Measurements from ENCODE around the gene NUP58. TPM values are rescaled to one million over a fixed set of nuclear protein-coding genes. Genes with fewer than 3 reads are reported as not detected.

Gene NUP58
- total RNA-seq, 2 experiments from 2014 or later: 85.6 to 91.0 TPM

DNA sequence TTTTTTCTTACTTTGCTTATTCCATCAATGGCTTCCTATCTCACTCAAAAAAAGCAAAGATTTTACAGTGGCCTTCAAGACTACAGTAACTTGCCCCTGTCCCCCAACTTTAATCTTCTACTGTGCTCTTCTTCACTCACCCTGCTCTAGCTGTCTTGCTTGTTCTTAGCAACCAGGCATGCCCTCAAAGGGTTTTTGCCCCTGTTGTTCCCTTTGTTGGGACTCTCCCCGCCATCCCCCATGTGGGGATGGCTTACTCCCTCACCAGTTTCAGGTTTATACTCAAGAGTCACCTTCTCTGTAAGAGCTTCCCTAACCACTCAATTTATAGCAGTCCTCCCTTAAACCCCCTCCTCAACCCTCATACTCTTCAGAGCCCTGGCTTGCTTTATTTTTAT, 19.5 kb upstream of the NUP58 start:
- ChIA-PET CTCF (interaction anchor here (0.9 kb wide), 1 partner anchor 48 kb away, joined by 3 read pairs; no protein-coding TSS in a partner anchor), POLR2A (interaction anchor here (1.0 to 2.4 kb wide), 2 partner anchors 19 to 20 kb away, joined by 3 to 15 read pairs; partner anchors contain the start of gene NUP58)
- H3K27me3 Mint-ChIP-seq (ENCODE audit: low read depth): no peaks in the 10 kb centered on the region
- peaks cover 30% of the 10 kb centered on the region for H3K36me3 Mint-ChIP-seq (ENCODE audit: low read depth)
- H3K4me3 Mint-ChIP-seq: peak overlapping the region; percentile 1
- peak; percentile 11 for ATAC-seq
- peaks cover 59% of the 10 kb centered on the region for H3K4me1 Mint-ChIP-seq (ENCODE audit: low read depth)
- peak overlapping the region; percentile 81 for H3K27ac Mint-ChIP-seq
- H3K9me3 Mint-ChIP-seq (ENCODE audit: insufficient read depth): no peaks in the 10 kb centered on the region
- no peak for DNase-seq

DNA sequence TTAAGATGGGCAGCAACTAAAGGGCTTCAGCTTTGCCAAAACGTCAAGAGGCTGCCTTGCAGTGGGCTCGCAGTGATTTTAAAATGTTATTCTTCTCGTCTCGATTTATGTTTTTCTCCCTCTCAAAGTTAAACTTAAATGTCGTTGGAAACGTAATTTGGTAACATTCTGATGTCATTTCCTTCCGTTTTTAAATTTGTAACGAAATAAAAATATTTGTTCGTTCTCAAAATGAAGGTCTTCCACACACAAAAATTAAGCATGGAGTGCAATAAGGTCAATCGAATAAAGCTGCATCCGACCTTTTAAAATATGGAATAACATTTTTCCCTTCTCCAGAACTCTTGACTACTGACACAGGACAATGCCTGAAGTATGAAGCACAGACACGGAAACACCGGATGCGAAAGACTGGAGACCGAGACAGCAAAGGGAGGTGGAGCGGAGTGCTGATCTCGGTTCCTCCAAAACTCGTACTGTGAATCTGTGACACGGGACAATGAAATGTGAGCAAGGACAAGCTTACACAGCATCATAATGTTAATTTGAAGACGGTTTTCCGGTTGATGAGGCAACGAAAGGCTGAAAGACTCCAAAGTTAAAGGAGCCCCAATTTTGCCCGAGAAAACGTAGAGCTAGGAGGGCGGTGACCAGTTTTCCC, 15.0 kb upstream of the NUP58 start:
- peak; percentile 47 for ATAC-seq
- H3K9me3 Mint-ChIP-seq (ENCODE audit: insufficient read depth): no peaks in the 10 kb centered on the region
- CTCF ChIA-PET: interaction anchor here (0.7 to 3.8 kb wide), 13 partner anchors 9 to 1412 kb away, joined by 3 to 19 read pairs (median 4); partner anchors contain the start of gene NUP58
- peak overlapping the region; percentile 88 for H3K4me3 Mint-ChIP-seq
- peaks cover 13% of the 10 kb centered on the region for H3K27me3 Mint-ChIP-seq (ENCODE audit: low read depth)
- peak overlapping the region; percentile 95 for H3K27ac Mint-ChIP-seq
- POLR2A ChIA-PET: interaction anchor here (0.6 to 3.6 kb wide), 9 partner anchors 10 to 1971 kb away, joined by 3 to 34 read pairs (median 4); partner anchors contain the start of gene NUP58
- H3K36me3 Mint-ChIP-seq (ENCODE audit: low read depth): peaks cover 22% of the 10 kb centered on the region
- H3K4me1 Mint-ChIP-seq (ENCODE audit: low read depth): peaks cover 43% of the 10 kb centered on the region
- DNase-seq: peak; percentile 65

DNA sequence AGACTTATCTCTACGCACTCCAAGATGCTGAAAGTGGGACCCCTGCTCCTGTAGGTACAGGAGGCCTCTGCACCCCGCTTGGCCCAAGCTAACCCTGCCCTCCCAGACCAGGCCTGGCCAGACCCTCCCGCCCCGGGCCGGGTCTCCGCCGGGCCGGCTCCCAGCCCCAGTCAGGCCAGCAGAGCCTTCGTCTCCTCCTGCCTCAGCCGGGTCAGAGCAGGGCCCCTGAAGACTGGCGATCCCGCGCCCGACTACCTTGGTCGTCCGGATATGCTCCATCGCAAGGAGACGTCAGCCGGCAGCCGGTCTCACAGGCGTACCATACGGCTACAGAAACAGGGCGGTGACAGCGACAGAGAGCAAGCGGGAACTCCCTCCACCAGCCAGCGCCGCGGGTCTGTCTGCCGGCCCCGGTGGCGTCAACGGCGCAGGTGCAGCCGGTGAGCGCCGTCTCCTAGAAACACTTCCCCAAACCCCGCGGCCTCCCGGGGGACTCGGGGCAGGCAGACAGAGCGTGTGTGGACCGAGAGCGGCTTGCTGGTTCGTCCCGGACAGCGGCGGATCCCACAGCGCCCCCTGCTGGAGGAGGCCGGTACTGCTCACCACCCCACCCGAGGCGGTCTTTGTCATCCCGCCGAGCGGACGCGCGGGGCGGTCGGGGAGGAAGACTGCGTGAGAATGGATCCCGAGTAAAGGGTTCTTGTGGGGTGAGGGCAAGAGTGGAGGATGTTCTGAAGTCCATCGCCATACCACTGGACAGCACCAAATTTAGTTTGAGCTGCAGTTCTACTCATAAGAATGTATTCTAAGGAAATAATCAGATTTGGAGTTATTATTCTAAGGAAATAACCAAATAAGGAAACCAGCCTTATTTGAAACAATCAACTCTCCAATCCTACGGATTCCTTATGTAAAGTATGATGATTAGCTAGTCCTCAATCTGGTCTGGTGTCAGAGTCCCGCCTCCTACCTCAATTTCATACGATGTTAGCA, 14.2 kb upstream of the NUP58 start, which contains the start of gene MTMR6:
TSS of gene MTMR6 (minus strand) at position 520 of the 993 bp plus-strand sequence. CDS start at position 279, 241 bp downstream.
- H3K4me3 Mint-ChIP-seq: peak within 1 kb of the TSS; percentile 88
- CTCF ChIA-PET: interaction anchor here (0.6 to 3.8 kb wide), 16 partner anchors 8 to 53 kb away, joined by 3 to 19 read pairs (median 4); partner anchors contain the start of gene NUP58
- peaks cover 16% of the 10 kb centered on the region for H3K27me3 Mint-ChIP-seq (ENCODE audit: low read depth)
- H3K4me1 Mint-ChIP-seq (ENCODE audit: low read depth): peaks cover 38% of the 10 kb centered on the region
- DNase-seq: peak; percentile 95
- POLR2A ChIA-PET: interaction anchor here (0.5 to 3.6 kb wide), 8 partner anchors 12 to 899 kb away, joined by 3 to 34 read pairs (median 4); partner anchors contain the start of gene NUP58
- H3K36me3 Mint-ChIP-seq (ENCODE audit: low read depth): peaks cover 15% of the 10 kb centered on the region
- peak; percentile 92 for ATAC-seq
- H3K27ac Mint-ChIP-seq: peak within 1 kb of the TSS; percentile 95
- no peaks in the 10 kb centered on the region for H3K9me3 Mint-ChIP-seq (ENCODE audit: insufficient read depth)

DNA sequence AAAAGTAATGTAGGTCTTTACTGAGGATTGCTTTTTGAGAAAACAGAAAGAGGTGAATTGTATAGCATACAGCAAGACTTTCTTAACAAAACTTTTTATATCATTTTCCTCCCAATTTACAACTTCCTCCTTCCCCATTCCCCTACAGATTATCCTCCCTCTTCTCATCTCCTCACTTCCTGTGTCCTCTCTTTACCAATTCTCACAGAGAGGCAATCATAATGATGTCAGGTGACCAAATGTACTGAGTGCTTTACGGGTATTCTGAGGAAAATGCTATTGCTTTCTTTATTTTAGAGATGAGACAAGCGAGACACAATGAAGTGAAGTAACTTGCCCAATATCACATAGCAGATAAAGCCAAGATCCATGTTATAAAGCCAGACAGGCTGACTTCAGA, 12.5 kb upstream of the NUP58 start:
- peaks cover 5% of the 10 kb centered on the region for H3K36me3 Mint-ChIP-seq (ENCODE audit: low read depth)
- peaks cover 27% of the 10 kb centered on the region for H3K4me1 Mint-ChIP-seq (ENCODE audit: low read depth)
- POLR2A ChIA-PET: no interaction called here
- H3K27me3 Mint-ChIP-seq (ENCODE audit: low read depth): peaks cover 17% of the 10 kb centered on the region
- DNase-seq (no peak), ATAC-seq (no peak)
- no peaks in the 10 kb centered on the region for H3K9me3 Mint-ChIP-seq (ENCODE audit: insufficient read depth)
- no peak overlapping the region for H3K27ac Mint-ChIP-seq
- no peak overlapping the region for H3K4me3 Mint-ChIP-seq
- CTCF ChIA-PET: no interaction called here

DNA sequence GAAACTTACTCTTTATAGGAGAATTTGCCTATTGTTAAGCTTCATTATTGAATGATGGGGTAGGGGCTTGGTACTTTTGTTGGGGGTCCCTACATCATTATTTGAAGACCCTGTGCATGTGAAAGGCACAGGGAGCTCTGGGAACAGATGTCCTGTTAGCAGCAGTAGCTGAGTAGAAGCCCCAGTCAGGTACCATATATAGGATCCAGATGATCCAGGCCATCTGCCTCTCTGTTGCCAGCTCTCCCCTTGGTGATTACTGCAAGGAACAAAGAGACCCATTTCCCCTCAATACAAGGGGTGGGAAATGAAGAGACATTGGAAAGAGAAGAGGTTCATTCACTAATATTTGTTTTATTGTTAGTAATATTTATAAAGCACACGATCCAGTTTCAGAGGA, 9.7 kb upstream of the NUP58 start:
- POLR2A ChIA-PET: interaction anchor here (0.9 kb wide), 1 partner anchor 9 kb away, joined by 3 read pairs; no protein-coding TSS in a partner anchor
- Mint-ChIP-seq H3K27ac (no peak overlapping the region), H3K9me3 (ENCODE audit: insufficient read depth) (no peaks in the 10 kb centered on the region), H3K4me3 (no peak overlapping the region), H3K4me1 (ENCODE audit: low read depth) (peaks cover 11% of the 10 kb centered on the region), H3K36me3 (ENCODE audit: low read depth) (no peaks in the 10 kb centered on the region), H3K27me3 (ENCODE audit: low read depth) (peaks cover 30% of the 10 kb centered on the region)
- no peak for ATAC-seq
- DNase-seq: no peak
- CTCF ChIA-PET: interaction anchor here (1.2 kb wide), 1 partner anchor 9 kb away, joined by 4 read pairs; no protein-coding TSS in a partner anchor

DNA sequence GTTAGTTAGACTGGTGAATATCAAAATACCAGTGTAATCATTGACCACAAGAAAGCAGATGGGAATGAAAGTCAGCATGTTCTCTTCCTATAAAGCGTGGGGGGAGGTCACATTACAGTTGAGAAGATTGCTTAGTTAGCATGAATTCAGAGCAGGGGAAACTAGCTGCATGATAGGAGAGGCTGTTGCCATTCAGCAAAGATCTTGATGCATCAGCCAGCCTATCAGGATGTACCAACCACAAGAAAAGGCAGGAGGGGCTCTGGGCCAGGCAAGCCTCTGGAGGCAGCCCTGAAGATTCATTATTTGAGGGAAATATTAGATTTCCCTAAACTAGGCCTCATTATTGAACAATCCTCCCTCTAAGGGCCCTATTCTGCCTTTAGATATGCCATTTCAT, 9.1 kb upstream of the NUP58 start:
- no peaks in the 10 kb centered on the region for H3K36me3 Mint-ChIP-seq (ENCODE audit: low read depth)
- DNase-seq: peak; percentile 33
- POLR2A ChIA-PET: no interaction called here

DNA sequence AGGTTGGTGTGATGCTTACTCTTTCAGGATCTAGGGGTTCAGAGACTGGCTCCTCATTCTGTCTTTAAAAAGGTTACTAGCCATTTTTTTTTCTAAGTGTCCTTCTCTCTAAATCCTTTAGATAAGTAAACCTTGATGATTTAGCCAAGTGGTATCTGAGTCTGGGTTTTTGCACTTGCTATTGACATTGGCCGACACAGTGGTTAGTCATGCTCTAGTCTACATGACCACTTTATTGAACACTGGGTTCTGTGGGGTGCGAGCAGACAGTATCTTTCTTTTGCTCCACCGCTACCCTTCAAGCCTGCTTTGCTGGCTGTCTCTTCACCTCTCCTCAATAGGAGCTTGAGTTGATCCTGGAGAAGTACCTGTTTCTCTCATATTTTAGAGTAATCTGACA, 6.2 kb upstream of the NUP58 start:
- ChIA-PET CTCF (interaction anchor here (0.7 to 1.4 kb wide), 2 partner anchors 8 to 9 kb away, joined by 3 to 4 read pairs; no protein-coding TSS in a partner anchor), POLR2A (no interaction called here)
- DNase-seq: no peak
- ATAC-seq: no peak
- Mint-ChIP-seq H3K27me3 (ENCODE audit: low read depth) (peaks cover 32% of the 10 kb centered on the region), H3K4me1 (ENCODE audit: low read depth) (peaks cover 6% of the 10 kb centered on the region), H3K27ac (no peak overlapping the region), H3K4me3 (no peak overlapping the region), H3K36me3 (ENCODE audit: low read depth) (peaks cover 2% of the 10 kb centered on the region), H3K9me3 (ENCODE audit: insufficient read depth) (no peaks in the 10 kb centered on the region)

More for the DNA sequence above, 9.1 kb upstream of the NUP58 start:
- Mint-ChIP-seq H3K4me1 (ENCODE audit: low read depth) (peaks cover 11% of the 10 kb centered on the region), H3K27ac (no peak overlapping the region), H3K9me3 (ENCODE audit: insufficient read depth) (no peaks in the 10 kb centered on the region), H3K4me3 (no peak overlapping the region), H3K27me3 (ENCODE audit: low read depth) (peaks cover 33% of the 10 kb centered on the region)
- CTCF ChIA-PET: no interaction called here
- peak; percentile 54 for ATAC-seq

DNA sequence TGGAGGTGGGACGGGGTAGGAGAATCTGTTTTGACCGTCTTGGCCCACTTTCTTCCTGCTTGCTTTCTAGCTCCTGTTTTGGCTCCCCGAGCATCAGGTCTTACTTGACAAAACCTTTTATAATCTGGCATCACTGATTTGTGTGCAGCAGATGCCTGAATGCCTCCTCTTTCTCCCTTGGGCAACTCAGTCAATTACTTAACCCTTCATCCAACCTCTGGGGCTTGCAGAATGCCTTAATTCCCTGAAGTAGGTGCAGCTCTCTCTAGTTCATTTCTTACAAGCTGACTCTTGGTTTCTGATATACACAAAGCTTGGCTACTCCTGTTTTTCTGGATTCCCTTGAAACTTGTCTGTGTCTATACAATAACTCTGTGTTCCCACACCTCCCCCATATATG, 5.7 kb upstream of the NUP58 start:
- Mint-ChIP-seq H3K27ac (no peak overlapping the region), H3K4me3 (no peak overlapping the region), H3K27me3 (ENCODE audit: low read depth) (peaks cover 32% of the 10 kb centered on the region), H3K9me3 (ENCODE audit: insufficient read depth) (no peaks in the 10 kb centered on the region), H3K4me1 (ENCODE audit: low read depth) (peaks cover 11% of the 10 kb centered on the region), H3K36me3 (ENCODE audit: low read depth) (peaks cover 5% of the 10 kb centered on the region)
- DNase-seq (no peak), ATAC-seq (no peak)
- ChIA-PET POLR2A (no interaction called here), CTCF (interaction anchor here (0.7 to 1.4 kb wide), 2 partner anchors 9 to 10 kb away, joined by 3 to 4 read pairs; no protein-coding TSS in a partner anchor)

DNA sequence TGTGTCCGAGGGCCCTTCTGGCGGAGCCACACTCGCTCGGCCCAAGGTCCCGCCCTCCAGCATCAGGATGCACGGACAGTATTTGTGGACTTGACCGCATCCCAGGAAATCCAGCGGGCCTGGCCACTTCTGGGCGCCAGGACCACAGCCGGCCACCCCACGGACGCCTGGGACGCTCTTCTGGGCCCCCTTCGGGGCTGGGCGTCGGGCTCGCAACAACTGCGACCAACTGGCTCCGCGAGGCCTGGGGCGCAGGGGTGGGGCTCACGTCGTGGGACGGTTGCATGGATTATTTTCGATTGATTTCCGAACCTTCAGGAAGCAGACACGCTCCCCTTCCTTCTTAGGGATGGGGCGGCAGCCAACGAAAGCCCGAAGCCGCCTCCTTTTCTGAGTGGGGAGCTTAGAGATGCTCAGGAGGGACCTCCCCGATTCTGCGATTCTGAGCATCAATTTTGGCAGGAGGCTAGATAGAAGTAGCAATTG, 521 bp upstream of the NUP58 start:
- peaks cover 40% of the 10 kb centered on the region for H3K4me1 Mint-ChIP-seq (ENCODE audit: low read depth)
- no peaks in the 10 kb centered on the region for H3K9me3 Mint-ChIP-seq (ENCODE audit: insufficient read depth)
- H3K4me3 Mint-ChIP-seq: peak overlapping the region; percentile 96
- POLR2A ChIA-PET: interaction anchor here (0.7 to 3.9 kb wide), 6 partner anchors 10 to 42 kb away, joined by 3 to 34 read pairs (median 4); partner anchors contain the start of gene MTMR6
- DNase-seq: no peak
- peak overlapping the region; percentile 95 for H3K27ac Mint-ChIP-seq
- H3K36me3 Mint-ChIP-seq (ENCODE audit: low read depth): peaks cover 36% of the 10 kb centered on the region
- peak; percentile 56 for ATAC-seq
- CTCF ChIA-PET: interaction anchor here (1.6 to 2.0 kb wide), 2 partner anchors 9 to 14 kb away, joined by 4 to 19 read pairs; partner anchors contain the start of gene MTMR6
- peaks cover 13% of the 10 kb centered on the region for H3K27me3 Mint-ChIP-seq (ENCODE audit: low read depth)

DNA sequence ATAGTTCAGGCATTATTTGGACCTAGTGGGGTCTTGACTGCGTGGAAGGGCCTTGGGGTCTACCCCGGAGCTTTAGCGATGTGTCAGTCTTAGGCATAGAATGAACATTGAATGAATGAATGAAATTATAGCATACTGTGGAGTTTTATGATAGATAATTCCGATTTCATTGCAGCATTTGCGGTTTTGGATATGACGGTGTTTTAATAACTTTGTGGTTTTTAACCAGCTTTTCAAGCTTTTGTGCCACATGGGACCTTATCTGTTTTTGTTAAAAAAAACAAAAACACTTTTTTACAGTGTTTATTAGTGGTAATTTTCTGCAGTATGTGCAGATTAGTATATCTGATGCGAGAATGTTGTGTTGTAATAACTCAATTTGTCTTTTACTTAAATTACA, 696 bp downstream of the NUP58 start:
- DNase-seq: no peak
- no peak for ATAC-seq
- H3K4me1 Mint-ChIP-seq (ENCODE audit: low read depth): peaks cover 47% of the 10 kb centered on the region
- CTCF ChIA-PET: interaction anchor here (1.0 to 1.5 kb wide), 3 partner anchors 14 to 69 kb away, joined by 3 to 4 read pairs (median 3); no protein-coding TSS in a partner anchor
- peak overlapping the region; percentile 95 for H3K27ac Mint-ChIP-seq
- POLR2A ChIA-PET: interaction anchor here (0.6 to 3.9 kb wide), 6 partner anchors 9 to 182 kb away, joined by 3 to 34 read pairs (median 5); partner anchors contain the start of gene MTMR6
- no peaks in the 10 kb centered on the region for H3K9me3 Mint-ChIP-seq (ENCODE audit: insufficient read depth)
- peaks cover 41% of the 10 kb centered on the region for H3K36me3 Mint-ChIP-seq (ENCODE audit: low read depth)
- H3K4me3 Mint-ChIP-seq: peak overlapping the region; percentile 96
- H3K27me3 Mint-ChIP-seq (ENCODE audit: low read depth): peaks cover 7% of the 10 kb centered on the region

All from activated CD8-positive, alpha-beta T cell treated with anti-CD3 and anti-CD28 coated beads, Interleukin-2, amount 10 ng/mL, durations not matched to agents 7 days and 5 days (primary cell).